Bronchus fibroblast of lung (primary cell): ENCODE results near the gene E2F2. TPM values are rescaled to one million over a fixed set of nuclear protein-coding genes. Genes with fewer than 3 reads are reported as not detected.

Experiments used
- total RNA-seq: library from RNA; depleted of rRNA; stranded (reverse); fragments of >200 nt; gene quantifications from 2 replicates; pipeline ENCODE4 v1.2.3, GENCODE V29; 2015

Gene E2F2, protein sequence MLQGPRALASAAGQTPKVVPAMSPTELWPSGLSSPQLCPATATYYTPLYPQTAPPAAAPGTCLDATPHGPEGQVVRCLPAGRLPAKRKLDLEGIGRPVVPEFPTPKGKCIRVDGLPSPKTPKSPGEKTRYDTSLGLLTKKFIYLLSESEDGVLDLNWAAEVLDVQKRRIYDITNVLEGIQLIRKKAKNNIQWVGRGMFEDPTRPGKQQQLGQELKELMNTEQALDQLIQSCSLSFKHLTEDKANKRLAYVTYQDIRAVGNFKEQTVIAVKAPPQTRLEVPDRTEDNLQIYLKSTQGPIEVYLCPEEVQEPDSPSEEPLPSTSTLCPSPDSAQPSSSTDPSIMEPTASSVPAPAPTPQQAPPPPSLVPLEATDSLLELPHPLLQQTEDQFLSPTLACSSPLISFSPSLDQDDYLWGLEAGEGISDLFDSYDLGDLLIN
- 3.3 and 3.7 TPM in 2 replicates for total RNA-seq

DNA sequence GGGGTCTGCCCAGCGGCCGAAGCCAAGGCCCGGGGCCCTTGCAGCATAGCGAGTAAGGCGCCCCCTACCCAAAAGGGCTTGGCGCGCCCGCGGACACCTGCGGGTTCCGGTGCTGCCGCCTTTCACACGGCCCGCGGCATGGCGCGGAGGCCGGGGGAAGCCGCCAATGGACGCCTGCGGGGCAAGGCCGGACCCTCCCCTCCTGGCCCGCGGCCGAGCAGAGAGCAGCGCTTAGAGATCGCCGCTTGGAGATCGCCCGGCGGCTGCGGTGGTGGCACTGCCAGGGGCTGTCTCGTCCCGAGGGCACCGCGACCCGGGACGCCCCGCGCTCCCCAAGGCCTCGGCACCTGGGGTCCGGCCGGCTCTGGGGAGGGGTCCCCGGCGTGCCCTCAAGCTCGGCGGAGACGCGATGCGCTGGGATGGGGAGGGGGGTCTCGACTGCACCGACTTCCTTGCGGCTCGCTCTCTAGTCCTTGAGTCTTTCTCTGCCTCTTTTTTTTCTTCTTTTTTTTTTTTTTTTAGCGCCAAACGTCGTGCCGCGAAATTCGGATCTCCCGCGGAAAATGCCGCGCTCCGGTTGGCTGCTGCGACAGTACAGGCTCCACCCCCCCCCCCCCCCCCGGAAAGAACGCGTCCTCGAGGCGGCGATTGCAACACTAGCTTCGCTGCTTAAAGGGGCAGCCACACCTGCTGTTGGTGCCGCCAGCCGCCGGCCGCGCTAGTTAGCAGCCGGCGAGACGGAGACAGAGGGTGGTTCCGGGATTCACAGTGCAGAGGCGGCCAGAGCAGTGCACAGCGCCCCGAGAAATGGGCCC is at the start of gene E2F2:
TSS of gene E2F2 (minus strand) at position 487 of the 815 bp plus-strand sequence. CDS start at position 47, 440 bp downstream.

GRCh38 chr1:23559136-23559984 is 28.3 kb upstream of the E2F2 start, which contains the start of gene ID3:
TSS of gene ID3 (minus strand) at chr1:23559501. CDS start at chr1:23559426, 75 bp downstream.

DNA sequence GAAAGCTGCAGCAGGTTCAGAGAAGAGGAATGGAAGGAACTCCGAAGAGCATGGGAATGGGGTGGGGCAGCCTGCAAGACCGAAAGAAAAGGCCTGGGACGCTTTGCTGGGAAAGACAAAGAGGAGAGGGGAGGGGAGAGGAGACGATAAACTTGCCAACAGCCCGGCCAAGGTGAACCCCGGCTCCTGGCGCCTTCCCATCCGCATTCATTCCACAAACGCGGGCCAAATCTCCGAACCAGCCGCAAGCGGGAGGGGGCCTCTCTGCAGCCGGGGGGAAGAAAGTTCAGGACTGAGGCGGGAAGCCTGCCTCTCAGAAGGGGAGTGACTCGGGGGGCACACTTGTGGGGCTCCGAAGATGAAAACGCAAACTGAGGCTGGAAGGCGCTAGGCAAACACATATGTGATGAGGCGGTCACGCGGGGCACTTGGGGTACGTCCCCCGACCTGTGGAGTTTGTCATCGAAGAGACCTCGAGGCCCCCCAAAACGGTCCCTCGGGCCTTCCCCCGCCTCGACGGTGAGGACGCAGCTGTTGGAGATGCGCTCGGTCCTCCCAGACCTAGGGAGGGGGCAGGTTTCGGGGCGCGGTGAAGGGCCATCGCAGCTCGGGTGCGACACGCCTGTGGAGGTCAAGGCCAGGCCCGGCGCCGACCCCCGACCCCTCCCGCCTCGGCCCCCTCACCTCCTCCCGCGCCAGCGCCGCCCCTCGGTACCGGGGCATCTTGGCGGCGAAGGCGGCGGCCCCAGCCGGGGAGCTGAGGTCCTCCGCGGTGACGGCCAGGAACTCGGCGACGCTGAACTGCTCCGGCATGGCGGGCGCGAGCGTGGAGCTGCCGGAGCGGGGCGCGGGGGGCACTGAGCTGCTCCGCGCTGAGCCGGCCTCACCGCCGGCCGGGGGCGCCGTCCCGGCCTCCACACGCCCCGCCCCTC is 47.4 kb downstream of the E2F2 start, which contains the start of gene ASAP3:
TSS of gene ASAP3 (minus strand) at position 859 of the 932 bp plus-strand sequence. CDS start at position 813, 46 bp downstream.

Other genes starting within 250 kb of the E2F2 start
- 67.9 and 88.1 TPM in 2 replicates for gene HNRNPR, start 186.9 kb downstream of the E2F2 start, total RNA-seq
- gene ZNF436, start 161.4 kb downstream of the E2F2 start, total RNA-seq: 5.1 and 5.7 TPM in 2 replicates
- 4.8 and 5.9 TPM in 2 replicates for gene TCEA3, start 106.5 kb downstream of the E2F2 start, total RNA-seq
- 25.6 TPM in 2 replicates for gene ASAP3, start 47.1 kb downstream of the E2F2 start, total RNA-seq
- 131 and 139 TPM in 2 replicates for gene ID3, start 28.3 kb upstream of the E2F2 start, total RNA-seq
- gene RPL11, start 160.6 kb upstream of the E2F2 start, total RNA-seq: 952 and 1,010 TPM in 2 replicates
- 24.4 and 26.2 TPM in 2 replicates for gene ELOA, start 212.2 kb upstream of the E2F2 start, total RNA-seq
- gene PITHD1, start 247.2 kb upstream of the E2F2 start, total RNA-seq: 47.6 and 47.9 TPM in 2 replicates